GM18520 (cell line): Measurements from ENCODE around the gene TFF2.

ENCODE experiments used
- ATAC-seq: cut with Tn5 transposase; IDR thresholded peaks from one replicate; pipeline ENCODE4 v1.9.1; 2021; ENCODE audit not compliant: unreplicated experiment

The TFF2 gene

GRCh38 chr21:42321231-42321630, 29.6 kb downstream of the TFF2 start:
- no peak for ATAC-seq

GRCh38 chr21:42320791-42321190, 30.0 kb downstream of the TFF2 start:
- ATAC-seq = no peak

DNA sequence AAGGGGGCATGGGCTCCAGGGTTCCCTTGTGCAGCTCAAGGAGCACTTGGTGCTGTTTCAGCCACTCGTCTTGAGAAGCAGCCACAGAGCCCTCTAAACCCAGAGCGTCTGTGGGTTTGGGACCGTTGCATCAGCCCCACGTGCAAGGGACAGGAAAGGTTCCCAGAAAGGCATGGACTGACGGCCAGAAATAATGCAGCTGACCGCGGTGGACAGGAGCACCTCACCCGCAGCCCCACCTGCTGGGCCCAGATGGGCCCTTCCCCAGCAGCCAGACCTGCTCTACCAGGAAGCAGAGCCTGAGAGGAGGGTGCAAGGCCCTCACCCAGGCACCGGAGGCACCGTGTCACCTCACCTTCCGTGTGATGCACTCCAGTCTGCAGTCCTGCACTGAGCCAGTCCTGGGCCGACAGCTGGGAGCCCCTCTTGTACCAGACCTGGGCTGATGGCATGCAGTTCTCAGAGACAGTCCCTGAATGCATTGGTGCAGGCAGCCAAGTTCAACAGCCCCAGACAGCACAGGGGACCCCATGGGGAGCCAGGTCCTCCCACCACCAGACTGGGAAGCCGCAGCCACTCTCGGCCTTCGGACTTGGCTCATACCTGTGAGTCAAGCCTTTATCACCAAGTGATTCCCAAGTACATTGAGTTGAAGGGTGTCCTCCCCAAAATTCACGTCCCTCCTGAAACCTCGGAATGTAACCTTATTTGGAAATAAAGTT, 30.8 kb downstream of the TFF2 start:
- no peak for ATAC-seq

DNA sequence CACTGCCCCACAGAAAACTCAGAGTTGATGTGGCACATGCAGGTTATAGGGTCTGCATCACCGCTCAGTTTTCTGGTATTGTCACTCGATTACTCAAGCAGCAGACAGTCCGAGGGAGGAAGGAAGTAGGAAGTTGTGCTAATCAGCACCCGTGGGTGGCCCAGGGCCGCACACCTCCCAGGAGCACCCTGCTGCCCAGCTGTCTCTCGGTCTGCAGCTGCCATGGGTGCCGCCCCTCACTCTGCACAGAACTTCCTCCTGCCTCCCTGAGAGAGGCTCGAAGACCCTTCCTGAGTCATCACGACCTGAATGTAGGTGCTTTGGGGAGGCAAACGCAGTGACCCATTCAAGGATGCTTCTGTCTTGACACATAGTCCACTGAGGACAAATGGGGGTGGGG, 31.4 kb downstream of the TFF2 start:
- no peak for ATAC-seq

- no peak for ATAC-seq
These were observed 32.7 kb downstream of the TFF2 start for GRCh38 chr21:42317826-42318746.

DNA sequence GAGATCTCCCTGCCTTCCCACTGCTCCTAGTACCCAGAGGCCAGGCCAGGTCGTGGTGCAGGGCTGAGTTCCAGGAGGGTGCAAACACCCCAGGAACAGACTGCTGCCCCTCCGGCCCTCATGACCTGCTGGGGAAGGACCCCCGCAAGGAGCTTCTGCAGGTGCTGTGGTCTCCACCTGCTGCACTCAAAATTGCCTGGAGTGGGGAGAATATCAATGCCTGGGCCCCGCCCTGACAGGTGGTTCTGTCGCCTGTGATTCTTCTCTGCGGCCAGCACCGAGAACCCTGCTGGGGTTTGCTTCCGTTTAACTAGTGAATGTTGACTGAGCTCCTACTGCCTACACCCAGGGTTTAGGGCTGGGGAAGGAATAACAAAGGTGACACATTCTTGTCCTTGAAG, 33.5 kb downstream of the TFF2 start:
- no peak for ATAC-seq

DNA sequence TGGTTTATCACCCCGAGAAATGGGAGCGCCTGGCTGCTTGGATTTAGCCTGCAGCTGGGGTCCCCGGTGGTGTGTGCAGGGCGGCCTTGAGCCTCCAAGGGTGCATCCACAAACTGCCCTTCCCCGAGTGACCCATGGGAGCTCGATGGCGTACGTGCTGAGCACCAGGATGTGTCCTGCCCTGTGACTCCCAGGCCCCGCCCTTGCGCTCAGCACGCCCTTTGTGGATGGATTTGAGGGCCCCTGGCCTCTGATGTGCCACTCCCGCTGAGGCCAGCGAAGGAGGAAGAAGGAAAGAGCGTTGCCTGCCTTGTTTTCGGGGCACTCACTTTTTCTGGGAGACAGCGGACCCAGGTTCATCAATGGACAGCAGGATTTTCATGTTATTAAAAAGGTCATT, 33.9 kb downstream of the TFF2 start:
- no peak for ATAC-seq

GRCh38 chr21:42315296-42315891, 35.4 kb downstream of the TFF2 start, which contains the start of gene TFF3:
Gene TFF3 (minus strand): TSS chr21:42315409. CDS start chr21:42315374, 35 bp downstream.
- ATAC-seq = no peak

DNA sequence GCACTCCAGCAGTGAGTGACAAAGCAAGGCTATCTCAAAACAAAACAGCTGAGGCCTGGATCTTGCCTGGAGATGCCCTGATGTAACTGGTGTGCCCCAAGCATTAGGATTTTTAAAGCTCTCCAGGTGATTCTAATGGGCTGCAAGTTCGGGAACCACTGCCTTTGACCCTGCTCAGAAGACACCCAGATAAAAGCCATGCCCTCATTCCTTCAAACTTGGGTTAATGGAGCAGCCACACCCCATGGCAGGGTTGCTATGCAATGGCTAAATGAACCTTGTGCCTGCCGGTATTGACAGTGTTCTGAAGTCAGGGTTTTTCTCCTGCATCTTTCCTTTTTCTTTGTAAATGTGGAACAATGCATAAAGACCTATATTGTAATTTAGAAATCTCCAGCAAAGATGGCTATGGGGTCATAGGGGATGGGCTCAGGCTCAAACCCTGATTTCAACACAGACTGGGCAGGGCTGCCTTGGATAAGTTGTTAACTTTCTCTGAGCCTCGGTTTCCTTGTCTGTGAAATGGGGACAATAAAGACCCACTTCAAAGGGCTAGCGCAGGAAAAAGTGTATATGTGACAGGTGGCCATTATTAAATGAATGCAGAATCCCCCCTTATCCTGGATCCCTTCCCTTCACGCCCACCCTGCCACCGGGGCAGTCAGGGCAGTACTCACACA, 36.0 kb downstream of the TFF2 start:
- no peak for ATAC-seq

DNA sequence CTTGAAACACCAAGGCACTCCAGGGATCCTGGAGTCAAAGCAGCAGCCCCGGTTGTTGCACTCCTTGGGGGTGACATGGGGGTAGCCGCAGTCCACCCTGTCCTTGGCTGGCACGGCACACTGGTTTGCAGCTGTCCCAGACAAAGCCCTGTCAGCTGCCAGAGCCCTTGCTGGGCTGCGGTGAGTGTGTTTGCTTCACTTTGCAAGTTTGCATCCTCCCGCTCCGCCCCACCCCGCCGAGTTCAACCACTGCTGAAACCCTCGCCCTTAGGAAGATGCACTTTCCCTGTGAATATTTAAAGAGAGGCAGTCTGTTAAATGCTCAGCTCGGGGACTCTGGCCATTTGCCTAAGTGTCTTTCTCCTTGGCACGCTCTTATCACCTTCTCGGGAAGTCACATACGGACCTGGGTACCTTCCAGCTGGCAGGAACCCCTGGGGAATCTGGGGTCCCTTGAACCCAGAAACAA, 37.3 kb downstream of the TFF2 start:
- no peak for ATAC-seq

GRCh38 chr21:42312626-42313104, 38.1 kb downstream of the TFF2 start:
- no peak for ATAC-seq

GRCh38 chr21:42311816-42312625, 38.8 kb downstream of the TFF2 start:
- no peak for ATAC-seq

DNA sequence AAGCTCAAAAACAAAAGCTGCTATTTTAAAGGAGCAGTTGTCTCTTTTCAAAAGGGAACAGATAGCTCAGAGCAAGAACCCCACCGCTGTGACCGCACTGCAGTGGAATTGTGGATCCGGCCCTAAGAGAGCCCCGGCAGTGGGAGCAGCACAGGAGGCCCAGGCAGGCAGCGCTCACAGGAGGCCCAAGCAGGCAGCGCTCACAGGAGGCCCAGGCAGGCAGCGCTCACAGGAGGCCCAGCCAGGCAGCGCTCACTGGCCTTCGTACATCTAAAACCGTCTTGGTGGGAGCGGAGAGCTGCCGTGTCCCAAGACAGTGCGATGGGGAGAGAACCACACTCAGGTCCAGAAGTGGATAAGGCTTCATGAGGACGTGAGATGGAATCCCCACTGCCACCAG, 39.6 kb downstream of the TFF2 start:
- no peak for ATAC-seq

GRCh38 chr21:42310411-42311001, 40.3 kb downstream of the TFF2 start:
- ATAC-seq = no peak

DNA sequence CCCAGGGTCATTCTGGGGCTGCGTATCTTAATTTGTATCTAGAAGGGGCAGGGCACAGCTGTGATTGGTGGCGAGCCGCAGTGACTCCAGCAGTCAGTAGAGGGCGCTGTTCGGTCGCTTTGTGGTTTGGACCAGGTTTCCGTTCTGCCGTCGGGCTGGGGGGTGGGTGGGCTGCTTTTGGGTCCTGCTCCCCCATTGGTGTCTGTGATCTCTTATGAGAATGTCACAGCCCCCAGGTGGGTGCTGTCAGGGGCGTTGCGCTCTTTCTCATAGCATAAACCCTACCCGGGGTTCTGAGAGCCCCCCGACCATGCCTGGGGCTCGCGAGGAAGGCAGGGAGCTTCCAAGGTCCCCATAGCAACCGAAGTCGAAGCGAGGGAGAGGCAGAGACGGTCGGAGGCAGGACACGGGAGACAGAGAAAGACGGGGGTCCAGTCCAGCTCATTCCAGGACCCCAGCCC, 41.0 kb downstream of the TFF2 start:
- no peak for ATAC-seq

DNA sequence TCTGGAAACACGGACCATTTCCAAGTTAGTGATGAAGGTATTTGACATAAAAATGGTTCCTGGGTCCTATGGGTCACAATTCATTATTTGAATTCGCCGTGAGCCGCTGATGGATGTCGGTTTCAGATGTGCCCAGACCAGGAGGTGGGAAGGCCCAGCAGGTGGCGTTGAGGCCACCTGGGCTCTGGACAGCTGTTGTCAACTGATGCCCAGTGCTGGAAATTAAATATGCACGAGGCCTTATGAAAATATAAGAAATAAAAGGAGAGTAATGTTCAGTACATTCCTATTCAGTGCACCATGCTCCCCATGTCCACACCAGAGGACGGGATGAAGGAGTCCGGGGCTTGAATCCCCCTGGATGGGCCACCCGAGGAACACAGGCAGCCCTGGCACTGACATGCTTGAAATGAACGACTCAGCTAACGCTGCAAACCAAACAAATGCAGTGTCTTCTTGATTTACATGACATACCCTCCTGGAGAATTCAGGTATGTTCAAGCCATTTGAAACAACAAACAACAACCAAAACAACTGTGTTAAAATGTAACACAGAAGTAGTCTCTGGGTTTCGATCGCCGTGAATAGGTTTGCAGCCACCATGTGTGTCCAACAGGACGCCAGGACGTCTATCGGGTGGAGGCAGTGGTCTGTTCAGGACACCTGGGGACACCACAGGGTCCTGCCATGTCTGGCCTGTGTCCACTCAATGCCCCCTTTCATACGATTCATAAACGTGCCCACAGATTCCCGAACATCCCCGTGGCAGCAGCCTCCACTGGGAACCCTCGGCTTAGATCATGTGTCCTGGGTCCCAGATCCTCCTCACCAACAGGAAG, 41.7 kb downstream of the TFF2 start:
- ATAC-seq = no peak

DNA sequence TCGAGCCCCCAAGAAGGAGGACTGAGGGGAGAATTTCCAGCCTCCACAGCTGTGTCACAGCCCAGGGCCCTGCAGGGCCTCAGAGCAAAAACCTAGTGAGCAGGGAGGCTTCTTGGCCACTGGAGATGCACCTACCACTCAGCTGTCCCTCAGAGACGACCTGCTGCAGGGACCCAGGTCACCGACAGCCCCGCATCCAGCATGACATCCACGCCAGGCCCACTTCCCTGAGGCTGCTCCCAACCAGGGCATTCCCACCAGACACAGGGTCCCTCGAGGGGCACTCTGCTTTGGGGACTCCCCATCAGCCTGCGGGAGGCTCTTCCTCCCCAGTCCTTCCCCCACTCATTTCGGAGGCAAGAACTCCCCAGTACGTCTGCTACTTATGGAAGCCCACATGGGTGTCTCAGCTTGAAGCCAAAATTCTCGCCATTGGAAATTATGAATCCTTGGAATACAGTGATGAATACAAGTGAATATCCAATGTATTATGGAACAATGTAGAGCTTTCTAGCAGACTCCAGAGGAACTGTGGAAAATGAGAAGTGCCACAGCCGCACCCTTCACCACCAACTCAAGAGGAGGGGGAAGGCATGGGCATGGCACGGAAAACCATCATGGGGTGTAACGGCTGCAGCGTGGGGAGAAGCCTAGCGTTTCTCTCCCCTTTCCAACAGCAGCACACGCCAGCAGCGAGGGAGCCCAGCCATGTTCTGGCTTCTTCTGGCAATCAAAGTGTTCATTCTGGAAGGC, 42.5 kb downstream of the TFF2 start:
- no peak for ATAC-seq

- ATAC-seq = no peak
These were observed 43.7 kb downstream of the TFF2 start for GRCh38 chr21:42307106-42307505.
